Measurements from ENCODE around the gene GPR65. TPM values are rescaled to one million over a fixed set of nuclear protein-coding genes. Genes with fewer than 3 reads are reported as not detected.

The GPR65 gene, protein sequence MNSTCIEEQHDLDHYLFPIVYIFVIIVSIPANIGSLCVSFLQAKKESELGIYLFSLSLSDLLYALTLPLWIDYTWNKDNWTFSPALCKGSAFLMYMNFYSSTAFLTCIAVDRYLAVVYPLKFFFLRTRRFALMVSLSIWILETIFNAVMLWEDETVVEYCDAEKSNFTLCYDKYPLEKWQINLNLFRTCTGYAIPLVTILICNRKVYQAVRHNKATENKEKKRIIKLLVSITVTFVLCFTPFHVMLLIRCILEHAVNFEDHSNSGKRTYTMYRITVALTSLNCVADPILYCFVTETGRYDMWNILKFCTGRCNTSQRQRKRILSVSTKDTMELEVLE
- total RNA-seq = 0.66 TPM

DNA sequence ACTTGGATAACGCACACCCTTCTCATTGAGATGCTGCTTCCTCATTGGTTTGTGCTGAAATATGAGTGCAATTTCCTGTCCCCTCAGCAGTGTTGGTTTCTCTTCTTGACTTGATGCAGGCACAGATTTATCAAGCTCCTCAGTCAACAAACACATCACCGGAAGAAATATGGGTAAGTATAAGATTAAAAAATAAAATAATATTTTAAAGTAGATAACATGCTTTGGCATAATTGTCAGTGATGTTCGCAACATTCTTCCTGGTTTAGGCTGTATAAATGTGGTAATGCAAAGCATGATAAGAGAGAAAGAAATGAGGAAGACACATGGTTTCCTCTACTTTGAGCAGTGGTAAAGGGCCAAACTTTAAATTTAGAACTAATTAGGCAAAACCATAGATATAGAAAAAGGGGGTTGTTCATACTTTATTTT lies at the start of gene GPR65:
Gene GPR65 (plus strand): TSS at position 86 of the 432 bp plus-strand sequence. CDS start 5,713 bp downstream, outside the sequence.

DNA sequence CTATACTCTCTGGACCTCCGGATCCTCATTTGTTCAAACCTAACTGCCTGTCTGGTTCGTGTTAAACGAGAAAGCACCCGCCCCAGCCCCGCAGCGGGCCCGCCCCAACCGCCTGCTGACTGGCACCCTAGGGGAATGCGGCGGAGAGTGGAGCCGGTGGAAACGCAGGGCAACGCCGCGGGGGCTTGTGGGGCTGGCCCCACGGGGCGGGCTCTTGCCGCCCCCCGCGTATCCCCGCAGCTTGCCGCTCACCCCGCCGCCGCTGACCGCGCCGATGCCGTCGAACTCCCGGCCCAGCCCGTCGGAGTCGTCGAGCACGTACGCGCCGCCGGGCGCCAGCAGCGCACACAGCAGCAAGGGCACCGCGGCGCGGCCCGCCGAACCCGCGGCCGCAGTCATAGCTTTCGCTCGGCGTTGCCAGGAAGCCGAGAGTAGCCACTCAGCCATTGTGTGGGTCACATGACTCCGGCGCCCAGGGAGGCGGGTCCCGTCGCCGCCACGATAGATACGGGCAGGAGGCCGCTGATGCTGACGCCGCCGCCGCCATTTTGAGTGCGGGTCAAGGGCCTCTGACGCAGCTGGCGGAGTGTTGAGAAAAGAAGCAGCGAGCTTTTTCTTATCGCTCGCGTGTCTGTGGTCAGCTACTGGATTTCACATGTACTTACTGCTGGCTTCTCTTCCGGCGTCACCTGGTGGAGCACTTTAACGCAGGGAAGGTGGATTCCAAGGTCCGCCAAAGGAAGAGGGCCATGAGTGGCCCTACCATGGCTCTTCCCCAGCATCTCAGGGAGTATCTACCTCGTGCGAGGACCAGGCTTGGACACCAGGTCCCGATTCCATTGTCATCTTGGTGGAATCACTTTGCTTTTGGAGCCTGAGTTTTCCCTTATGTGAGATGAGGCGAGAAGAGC lies 12.0 kb upstream of the GPR65 start, which contains the start of gene GALC:
Gene GALC (minus strand): TSS at position 465 of the 911 bp plus-strand sequence. CDS start 18 bp downstream, at position 447.

Other genes with a start within 250 kb of the GPR65 start
- gene GALC, start 12.0 kb upstream of the GPR65 start, total RNA-seq = 53.4 TPM